Tibial nerve (tissue), 4 donors: ENCODE data around the gene CDH12.

Source experiments
- CTCF ChIP-seq, 5 experiments: fragments of 200-600 bp in 3 of 5; fragments of 450-650 bp in 2 of 5; sonication (generic) in 3 of 5; IDR thresholded peaks; one replicate each; pipeline ENCODE4 v1.5.1; 2016 to 2019; ENCODE audit warnings: antibody characterized with exemption in 5 of 5, mild to moderate bottlenecking in 3 of 5, moderate library complexity in 2 of 5
- EP300 ChIP-seq, 2 donors: sonication (generic); formaldehyde crosslinking; IDR thresholded peaks; one replicate each; pipeline ENCODE4 v1.6.1; 2017; ENCODE audit warnings: antibody characterized with exemption in 2 of 2, mild to moderate bottlenecking in 1 of 2

- TF ChIP-seq CTCF (IDR thresholded peaks at IDR 0.05) = no peak
- no peak for TF ChIP-seq EP300 (IDR thresholded peaks at IDR 0.05)
Measured at GRCh38 chr5:22531986-22532385, 321.2 kb downstream of the CDH12 start.
